Ureter (tissue), 1 donor: Measurements from ENCODE around the gene SEC61A1. TPM values are rescaled to one million over a fixed set of nuclear protein-coding genes. Genes with fewer than 3 reads are reported as not detected.

Source experiments
- DNase-seq: peaks from one replicate; pipeline ENCODE4 v3.0.0-alpha.2; 2020; ENCODE audit warnings: low spot score
- total RNA-seq: library from RNA; stranded (reverse); gene quantifications from one replicate; pipeline ENCODE4 v1.2.4, GENCODE V29; 2023
- donor health status: DM: yes; HTN: yes; CAD: no.

The SEC61A1 gene
- 217 TPM for total RNA-seq

DNA sequence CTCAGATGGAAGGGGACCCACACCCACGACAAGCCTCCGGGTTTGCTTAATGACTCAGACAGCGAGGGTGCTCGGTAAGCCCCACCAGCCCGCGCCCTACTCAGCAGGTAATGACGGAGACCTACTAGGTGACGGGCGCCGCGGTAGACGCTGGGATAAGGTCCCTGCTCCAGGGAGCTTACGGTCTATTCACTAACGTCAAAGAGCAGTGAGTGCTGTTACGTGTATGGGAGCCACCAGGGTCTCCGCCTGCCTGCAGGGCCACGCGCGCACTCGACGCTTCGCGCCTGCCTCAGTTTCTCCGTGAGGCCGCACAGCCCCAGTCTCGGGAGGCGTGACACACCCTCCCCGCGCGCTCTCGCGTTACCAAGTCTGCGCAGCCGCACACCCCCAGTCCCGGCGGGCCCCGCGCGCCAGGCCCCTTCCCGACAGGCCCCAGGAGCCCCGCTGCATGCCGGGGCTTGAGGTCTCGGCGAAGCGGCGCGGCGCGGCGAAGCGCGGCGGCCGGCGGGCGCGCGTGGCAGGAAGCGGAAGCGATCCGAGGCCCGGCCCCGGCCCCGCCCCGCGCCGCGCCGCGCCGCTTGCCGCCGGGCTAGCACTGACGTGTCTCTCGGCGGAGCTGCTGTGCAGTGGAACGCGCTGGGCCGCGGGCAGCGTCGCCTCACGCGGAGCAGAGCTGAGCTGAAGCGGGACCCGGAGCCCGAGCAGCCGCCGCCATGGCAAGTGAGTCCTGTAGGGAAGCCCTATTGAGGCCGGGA lies at the start of gene SEC61A1:
TSS of gene SEC61A1 (plus strand) at position 601 of the 758 bp plus-strand sequence. CDS start at position 717, 116 bp downstream.
- peak; percentile 96 for DNase-seq

DNA sequence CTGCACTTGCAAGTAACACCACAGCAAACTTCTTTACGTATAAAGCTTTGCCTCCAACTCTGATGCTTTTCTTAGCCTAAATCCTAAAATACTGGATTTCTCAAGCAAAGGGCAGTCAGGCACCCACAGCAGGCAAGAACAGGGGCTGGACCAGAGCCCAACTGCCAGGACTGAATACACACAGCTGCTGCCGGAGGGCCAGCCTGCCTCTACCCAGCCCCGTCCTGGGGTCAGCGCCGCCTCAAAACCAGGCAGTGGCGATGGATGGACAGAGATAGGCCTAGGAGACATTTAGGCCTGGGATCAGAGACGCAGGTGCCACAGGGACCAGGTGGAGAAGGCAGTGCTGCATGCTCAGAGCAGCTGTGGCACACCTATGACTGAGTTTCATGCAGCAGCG lies 47.6 kb upstream of the SEC61A1 start:
- DNase-seq = no peak

DNA sequence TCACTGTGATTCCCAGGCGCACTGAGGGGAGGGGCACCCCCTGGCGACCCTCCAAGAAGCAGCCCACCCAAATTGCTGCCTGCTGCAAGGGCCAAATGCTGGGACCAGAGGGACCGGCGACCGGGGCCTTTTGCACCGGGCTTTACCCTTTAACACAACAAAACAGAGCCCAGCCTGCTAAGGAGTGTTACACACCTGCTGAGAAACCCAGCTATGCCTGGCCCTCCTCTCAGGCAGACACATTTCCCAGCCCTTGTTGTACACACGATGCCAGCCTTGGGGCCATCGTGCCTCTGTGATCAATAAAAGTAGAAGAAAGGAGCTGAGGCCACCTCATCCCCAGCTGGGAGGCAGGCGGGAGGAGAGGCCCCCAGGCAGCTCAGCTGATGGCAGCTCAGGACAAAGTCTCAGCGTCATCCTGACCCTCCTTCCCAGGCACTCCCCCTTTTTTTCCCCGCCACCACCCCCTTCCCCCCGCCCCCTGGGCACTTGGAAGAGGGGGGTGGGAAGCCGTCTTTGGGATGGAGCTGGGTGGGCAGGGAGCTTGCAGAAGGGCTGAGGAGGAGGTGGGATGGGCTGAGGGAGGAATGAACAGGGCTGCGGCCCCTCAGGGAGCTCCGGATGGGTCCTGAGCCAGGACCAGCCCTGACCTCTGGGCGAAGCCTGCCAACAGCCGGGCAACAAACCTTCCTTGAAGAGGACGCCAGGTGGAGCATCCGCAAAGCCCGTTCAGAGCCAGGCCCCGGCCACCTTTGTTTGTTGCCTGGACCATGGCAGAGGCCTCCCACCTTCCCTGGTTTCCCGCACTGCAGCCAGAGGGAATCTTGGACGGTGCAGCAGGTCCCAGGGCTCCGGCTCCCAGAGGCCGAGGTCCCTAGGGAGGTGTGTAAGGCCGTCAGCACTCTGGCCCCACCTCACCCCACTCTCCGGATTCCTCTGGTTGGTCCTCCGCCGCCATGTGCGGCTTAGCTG lies 45.9 kb upstream of the SEC61A1 start:
- DNase-seq = no peak

DNA sequence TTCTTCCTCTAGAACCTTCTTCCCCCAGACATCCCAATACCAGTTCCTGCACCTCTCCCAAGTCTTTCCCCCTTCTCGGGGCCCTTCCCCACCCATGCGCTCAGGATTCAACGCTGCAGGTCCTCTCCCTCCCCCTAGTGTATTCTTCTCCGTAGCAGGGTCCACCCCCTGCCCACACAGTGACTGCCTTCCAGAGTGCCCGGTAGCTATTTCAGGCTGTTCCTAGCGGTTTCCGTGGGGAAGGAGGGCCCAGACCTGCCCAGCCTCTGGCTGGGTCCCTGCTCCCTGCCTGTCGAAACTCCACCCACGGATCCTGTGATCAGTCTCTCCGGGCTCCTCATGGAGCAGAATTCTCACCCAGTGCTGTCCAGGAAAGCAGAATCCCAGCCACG lies 45.2 kb upstream of the SEC61A1 start:
- DNase-seq = no peak

DNA sequence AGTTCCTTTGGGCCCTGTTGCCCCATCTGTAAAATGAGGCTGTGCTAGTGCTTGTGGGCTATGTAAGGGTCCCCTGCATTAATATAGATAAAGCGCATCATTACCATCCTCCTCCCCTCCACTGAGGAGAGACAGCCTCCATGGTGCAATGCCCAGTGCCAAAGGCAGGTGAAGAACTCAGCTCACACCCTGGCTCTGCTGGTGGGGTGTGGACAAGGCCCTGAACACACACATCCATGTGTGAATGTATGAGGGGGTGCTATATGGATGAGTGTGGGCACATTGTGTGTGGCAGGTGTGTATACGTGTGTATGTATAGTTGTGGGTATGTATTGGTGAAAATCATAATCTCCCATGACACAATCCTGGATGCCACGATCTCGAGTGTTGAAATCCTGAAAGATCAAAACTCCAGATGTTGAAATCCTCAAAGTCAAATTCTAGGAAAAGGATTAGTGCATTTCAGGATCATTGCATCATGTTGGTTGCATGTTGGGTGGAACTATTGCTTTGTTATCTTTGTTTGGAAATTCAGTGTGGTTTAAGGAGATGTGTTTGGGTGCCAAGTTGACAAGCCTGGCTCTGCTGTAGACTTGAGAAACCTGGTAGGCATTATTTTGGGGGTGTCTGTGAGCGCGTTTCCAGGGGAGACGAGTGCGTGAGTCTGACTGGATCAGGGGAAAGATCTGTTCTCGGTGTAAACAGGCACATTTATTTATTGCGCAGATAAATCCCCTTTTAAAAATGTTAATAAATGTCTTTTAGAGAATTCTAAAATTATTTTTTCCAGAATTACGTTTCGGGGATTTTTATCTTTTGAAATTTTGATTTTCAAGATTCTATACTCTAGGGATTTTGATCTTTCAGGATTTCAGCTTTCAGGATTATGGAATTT lies 42.0 kb upstream of the SEC61A1 start:
- DNase-seq = no peak

DNA sequence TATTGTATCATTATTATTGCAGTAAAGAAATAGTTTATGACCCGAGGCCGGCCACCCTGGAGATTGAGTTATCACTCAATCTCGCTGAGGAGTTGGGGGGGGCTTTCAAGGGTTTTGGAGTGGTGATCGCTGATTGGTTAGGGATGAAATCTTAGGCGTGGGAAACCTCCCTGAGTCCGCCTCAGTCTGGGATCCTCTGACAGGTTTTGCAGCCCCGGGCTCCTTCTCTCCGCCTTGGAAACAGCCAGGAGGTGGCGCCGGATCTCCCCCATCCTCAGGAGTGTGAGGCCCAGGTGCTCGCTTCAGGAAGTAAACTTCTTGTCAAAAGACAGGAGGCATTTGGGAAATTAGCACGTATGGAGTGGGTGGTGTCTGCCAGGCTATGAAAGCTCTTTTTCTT lies 41.1 kb upstream of the SEC61A1 start:
- DNase-seq = peak; percentile 59

DNA sequence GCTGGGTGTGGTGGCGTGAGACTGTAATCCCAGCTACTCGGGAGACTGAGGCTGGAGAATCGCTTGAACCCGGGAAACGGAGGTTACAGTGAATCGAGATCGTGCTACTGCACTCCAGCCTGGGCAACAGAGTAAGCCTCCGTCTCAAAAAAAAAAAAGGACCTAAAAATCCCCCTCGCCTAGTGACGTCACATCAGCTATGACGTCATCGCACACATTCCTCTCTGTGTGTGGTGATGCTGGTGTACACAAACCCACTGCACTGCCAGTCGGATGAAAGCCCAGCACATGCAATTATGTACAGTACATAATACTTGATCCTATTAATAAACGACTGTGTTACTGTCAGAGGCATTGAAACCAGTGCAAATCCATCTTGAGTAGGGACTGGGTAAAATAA lies 40.2 kb upstream of the SEC61A1 start:
- no peak for DNase-seq

DNA sequence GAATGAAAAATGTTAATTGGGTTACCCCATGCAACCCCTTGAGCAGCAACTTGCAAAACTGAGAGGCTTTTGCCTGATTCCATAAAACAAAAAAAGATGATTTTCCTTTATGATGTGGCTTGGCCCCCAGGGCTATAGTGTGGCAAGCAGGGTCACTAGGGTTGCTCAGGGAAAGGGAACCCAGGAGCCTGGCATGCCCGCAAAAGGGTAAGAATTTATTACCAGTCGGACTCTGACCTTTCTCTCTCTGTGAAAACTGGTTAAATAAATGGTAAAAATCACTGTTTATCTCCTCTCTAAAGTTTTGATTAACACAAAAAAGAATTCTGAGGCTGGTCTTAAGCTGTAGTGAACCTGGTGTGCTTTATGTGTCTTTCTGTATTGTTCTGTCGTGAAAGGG lies 37.7 kb upstream of the SEC61A1 start:
- no peak for DNase-seq

DNA sequence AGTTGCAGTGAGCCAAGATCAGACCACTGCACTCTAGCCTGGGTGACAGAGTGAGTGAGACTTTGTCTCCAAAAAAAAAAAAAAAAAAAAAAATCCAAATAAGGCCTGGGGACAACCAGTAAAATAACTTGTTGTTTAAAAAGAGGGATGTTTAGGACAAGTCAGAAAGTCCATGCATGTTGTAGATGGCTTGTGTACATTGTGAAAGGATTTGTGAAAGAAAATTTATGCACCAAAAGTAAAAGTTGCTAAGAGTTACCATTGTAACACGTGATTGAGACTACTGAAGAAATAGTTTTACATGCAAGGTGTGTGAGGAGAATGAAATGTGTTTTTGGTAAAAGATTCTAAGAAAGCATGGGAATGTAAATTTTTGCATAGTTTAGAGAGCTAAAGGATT lies 35.7 kb upstream of the SEC61A1 start:
- DNase-seq = no peak

DNA sequence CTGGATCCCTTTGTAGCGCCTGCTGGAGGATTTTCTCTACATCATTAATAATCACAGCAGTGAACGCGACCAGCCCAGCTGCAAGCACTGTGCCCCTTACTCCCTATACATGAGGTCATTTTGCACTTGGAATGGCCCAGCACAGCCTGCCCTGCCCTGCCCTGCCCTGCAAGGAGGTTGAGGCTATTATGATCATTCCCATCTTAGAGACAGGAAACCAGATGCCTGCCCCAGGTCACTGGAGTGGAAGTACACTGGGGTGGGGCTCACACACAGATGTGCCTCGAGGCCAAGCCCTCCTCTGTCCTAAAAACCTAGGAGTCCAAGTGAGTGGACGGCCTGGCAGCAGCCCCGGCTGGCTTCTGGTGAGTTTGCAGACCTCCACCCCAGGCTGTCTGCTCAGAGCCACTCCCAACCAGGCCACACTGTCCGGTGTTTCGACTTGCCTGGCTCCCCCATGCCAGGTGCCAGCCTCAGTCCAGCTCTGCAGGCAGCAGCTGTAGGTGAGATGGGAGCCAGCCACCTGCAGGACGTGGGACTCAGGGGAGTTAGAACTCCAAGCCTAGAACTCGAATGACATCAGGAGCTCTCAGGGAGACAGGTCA lies 30.4 kb upstream of the SEC61A1 start:
- no peak for DNase-seq

DNA sequence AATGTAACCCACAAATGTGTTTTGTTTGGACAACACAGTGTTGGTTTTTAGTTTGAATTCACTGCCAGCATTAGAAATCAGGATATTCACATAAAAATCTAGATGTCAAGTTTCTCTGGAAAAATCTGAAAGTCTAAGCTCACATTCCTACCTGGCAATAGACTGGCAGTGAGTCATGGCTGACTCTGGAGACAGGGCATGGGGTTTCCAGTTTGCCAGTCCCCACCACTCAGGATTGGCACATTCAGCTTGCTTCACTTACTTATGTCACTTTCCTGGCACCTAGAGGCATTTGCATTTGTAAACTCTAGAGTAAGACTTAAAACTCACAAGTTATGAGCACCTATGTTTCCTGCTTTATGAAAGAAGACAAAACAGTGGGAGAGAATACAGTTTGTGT lies 19.1 kb upstream of the SEC61A1 start:
- DNase-seq = no peak

DNA sequence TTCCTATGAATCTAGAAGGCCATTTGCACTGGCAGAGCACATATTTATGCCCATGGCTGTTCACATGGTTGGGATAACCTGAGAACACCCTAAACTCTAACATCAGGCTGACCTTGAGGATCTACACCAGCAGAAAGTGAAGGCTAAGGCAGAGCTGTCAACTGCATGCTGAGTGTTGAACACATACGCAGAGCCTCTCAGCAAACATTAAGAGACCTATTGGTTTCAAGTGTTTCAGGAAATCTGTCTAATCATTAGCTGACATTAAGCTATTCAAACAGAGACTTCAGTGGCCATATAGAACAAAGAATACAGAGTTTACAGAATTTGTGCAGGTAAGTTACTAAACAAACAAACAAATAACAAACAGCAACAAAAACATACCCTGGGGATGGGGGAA lies 16.1 kb upstream of the SEC61A1 start:
- DNase-seq = no peak

DNA sequence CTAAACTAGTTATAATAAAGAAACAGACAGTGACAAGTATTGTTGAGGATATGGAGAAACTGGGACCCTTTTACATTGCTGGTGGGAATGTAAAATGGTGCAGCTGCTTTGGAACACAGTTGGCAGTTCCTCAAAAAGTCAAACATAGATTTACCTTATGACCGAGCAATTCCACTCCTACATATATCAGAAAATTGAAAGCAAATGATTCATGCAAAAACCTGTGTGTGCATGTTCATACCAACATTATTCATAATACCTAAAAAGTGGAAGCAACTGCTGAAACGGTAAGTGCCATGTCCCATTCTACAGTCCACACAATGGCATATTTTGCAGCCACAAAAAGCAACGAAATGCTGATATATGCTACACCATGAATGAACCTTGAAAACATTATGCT lies 12.2 kb upstream of the SEC61A1 start:
- no peak for DNase-seq

DNA sequence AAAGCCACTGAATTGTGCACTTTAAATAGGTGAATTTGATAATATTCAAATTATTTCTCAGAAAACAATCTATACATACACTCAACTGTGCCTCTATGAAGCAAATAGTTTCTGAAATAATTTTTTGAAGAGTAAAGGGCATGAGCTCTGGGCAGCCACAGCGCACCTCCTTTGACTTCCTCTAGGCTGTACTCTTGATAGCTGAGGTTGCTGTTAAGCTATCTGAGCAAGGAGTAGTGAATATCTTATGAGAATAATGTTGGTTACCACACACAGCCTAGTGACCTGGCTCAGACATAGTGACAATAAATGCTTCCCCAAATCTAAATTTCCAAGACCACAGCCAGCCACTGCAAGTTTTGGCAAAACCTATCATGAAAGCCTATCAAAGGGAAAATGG lies 11.6 kb upstream of the SEC61A1 start:
- no peak for DNase-seq

DNA sequence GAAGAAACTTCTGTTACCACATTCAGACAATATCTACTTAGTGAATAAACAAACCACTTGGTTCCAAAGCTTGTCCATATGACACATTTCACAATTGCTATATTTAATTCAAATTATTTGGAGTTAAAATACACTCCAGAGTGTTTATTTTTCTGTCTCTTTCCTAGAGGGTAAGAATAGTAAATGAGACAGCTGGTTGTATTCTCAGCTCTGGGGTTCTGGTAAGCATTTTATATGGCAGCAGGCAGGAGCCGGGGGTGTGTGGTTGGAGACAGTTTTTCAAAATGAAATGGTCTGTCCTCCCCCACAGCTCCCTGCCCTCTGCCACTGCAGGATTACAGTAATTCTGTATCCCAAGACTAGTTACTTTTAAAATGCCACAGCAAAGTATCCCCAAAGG lies 10.9 kb upstream of the SEC61A1 start:
- no peak for DNase-seq

DNA sequence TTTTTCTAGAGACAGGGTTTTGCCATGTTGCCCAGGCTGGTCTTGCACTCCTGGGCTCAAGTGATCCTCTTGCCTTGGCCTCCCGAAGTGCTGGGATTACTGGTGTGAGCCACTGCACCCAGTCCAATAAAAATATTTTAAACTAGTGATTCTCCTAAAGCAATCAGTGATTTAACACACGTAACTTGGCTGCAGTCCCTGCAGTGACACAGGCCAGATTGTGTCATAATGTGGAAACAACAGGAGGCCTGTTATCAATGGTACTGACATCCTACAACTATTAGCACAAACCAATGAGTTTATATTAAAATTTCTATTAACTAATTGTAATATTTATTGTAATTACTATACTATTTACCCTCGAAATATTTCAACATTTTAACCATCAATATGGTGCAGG lies 1.6 kb upstream of the SEC61A1 start:
- no peak for DNase-seq

DNA sequence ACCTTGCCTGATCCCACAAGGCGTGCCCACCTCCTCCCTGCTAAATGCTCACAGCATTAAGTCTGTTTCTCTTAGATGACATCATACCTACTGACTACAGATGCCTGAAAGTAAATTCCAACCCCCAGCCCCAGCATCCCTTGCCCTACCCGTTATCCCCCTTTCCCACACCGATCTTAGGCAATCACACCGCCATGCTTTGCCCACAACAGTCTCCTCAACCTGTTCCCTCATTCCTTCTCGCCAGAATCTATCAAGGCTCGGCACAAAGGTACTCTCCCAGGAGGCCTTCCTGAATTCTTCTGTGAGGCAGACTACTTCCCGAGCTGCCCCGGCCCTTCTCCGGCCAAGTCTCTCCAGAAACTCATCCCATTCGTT lies 789 bp upstream of the SEC61A1 start:
- no peak for DNase-seq

DNA sequence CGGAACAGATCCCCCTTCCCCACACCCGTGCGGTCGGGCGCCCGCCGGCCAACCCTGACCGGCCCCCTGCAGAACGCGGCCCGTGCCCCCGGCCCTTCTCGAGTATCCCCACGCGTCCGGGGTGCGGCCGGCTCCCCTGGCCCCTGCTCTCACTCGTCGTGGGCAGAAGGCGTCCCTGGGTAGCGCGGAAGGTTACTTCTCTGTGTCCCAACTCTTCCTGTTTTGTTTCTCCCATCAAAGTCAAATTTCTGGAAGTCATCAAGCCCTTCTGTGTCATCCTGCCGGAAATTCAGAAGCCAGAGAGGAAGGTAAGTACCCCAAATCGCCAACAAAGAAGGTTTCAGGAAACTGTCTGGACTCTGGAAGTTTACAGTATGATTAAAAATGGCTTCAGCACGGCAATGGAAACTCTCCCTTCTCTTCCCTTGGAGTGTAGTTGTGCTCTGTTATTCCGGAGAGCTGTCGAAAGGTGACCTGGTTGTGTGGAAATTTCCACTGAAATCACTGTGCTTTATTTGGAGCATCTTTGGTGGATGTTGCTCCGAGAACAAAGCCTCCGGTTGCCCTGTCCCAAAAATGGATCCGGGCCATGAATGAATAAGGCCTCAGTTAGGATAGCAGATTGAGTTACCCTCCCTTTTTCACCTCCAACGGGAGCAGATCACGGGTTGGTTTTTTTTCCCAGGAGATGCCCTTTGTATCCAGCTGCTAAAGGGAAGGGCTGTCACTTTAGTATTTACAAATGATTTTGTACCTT lies 536 bp downstream of the SEC61A1 start:
- DNase-seq = no peak

DNA sequence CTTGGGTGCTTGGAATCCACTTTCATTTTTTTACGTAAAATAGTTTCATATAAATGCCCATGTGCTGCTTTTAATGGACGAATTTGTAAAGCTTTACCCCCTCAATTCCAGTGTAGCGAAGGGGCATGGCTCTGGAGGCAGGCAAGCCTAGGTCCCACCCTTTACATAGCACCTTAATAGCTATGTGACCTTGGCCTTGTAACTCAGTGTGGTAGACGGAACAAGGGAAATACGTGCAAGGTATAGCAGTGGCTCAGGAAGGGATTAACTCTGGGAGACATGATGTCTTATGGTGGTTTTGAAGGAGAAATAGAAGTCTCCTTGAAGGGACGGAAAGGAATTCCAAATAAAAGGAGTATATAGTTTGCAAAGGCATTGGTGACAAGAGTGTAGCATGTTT lies 1.4 kb downstream of the SEC61A1 start:
- no peak for DNase-seq

DNA sequence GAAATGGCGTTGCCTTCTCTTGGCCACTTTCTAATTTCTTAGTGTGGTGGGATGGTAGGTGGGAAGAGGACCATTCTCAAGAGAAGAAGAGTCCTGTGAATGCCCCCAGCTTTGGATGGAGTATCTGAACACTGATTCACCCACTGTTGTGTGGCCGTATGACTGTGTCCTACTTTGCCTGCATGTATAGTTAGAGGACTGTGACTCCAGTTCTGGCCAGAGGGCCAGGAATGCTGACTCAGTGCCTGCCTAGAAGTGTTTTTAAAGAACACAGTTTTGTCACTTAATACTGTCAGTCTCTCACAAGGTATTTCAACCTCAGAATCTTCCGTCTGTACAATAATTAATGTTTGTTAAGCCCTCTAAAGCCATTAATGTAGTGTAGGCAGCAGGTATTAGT lies 2.1 kb downstream of the SEC61A1 start:
- no peak for DNase-seq

DNA sequence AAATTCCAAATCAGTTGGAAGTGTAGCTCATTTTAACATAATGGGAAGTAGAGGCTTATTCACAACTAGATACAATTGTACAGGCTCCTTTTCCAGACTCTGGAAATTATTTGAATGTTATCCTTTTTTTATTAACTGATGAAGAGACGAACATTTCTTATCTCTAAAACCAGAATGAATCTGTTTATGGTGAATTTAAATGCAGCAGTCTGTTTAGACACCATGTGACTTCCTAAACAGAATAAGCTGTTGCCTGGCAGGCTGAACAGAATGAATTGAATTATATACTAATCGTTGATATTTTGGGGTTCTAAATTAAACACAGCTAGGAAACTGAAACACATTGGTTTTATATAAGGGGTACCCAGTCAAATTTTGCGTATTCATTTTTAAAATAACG lies 4.0 kb downstream of the SEC61A1 start:
- DNase-seq = no peak
